HCT116 (cell line): ENCODE data around the gene ADGRB3.

ENCODE experiments used
- CEBPB ChIP-seq: IDR thresholded peaks from 2 replicates; pipeline ENCODE4 v1.6.1; 2012; ENCODE audit warnings: low read depth
- EZH2 ChIP-seq: fragments of 200-600 bp; sonication (generic); IDR thresholded peaks from 2 replicates; pipeline ENCODE4 v1.6.1; 2017; ENCODE audit warnings: antibody characterized with exemption, mixed run types
- EZH2phosphoT487 ChIP-seq: fragments of 200-600 bp; IDR thresholded peaks from 2 replicates; pipeline ENCODE4 v1.6.1; 2018; ENCODE audit warnings: antibody characterized with exemption, borderline replicate concordance
- FOSL1 ChIP-seq: IDR thresholded peaks from 2 replicates; pipeline ENCODE4 v1.6.1; 2012; ENCODE audit warnings: low read depth
- MAX ChIP-seq: IDR thresholded peaks from 2 replicates; pipeline ENCODE4 v1.6.1; 2012
- POLR2A ChIP-seq: IDR thresholded peaks from 2 replicates; pipeline ENCODE4 v1.7.0; 2011; ENCODE audit warnings: borderline replicate concordance; ENCODE audit not compliant: insufficient read depth, insufficient read length; ENCODE audit errors: extremely low read depth
- POLR2AphosphoS5 ChIP-seq: IDR thresholded peaks from 2 replicates; pipeline ENCODE4 v1.6.1; 2011; ENCODE audit warnings: mild to moderate bottlenecking, low read depth, low read length, moderate library complexity
- REST ChIP-seq: IDR thresholded peaks from 2 replicates; pipeline ENCODE4 v1.6.1; 2012; ENCODE audit warnings: low read depth
- SIN3A ChIP-seq: IDR thresholded peaks from 2 replicates; pipeline ENCODE4 v1.6.1; 2012; ENCODE audit warnings: low read depth
- SP1 ChIP-seq: IDR thresholded peaks from 2 replicates; pipeline ENCODE4 v1.6.1; 2012; ENCODE audit warnings: low read depth
- TF ChIP-seq, protein P1 (sequence below), 3 experiments: fragments of 200-600 bp in 1 of 3; sonication (generic) in 1 of 3; IDR thresholded peaks in 2 of 3; conservative IDR thresholded peaks in 1 of 3; 2 replicates each; pipeline ENCODE4 v1.5.1; 2012 to 2017; ENCODE audit warnings: low read depth in 2 of 3, low read length in 2 of 3, antibody characterized with exemption in 1 of 3, borderline replicate concordance in 1 of 3, control low read depth in 1 of 3, mild to moderate bottlenecking in 1 of 3, mixed read lengths in 1 of 3, mixed run types in 1 of 3, moderate library complexity in 1 of 3; ENCODE audit not compliant: insufficient read depth in 1 of 3
- TF ChIP-seq, protein P2 (sequence below): IDR thresholded peaks from 2 replicates; pipeline ENCODE4 v1.6.1; 2012

DNA sequence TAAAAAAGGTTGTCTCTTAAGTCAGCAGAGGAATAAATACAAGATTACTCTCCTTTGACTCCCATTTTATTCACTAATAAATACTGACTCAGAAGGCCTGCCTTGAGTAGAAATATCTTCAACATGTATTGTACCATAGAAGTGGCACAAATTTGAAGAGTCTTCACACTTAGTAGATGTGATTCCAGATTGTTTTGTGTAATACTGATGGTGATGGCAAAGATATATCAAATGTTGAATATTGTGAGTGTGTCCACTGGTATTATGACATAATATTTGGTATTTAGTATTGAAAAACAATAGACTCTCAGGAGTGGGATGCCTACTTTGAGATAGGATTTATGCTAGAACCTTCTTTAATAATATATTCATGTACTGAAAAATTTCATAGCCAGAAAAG, 7.0 kb downstream of the ADGRB3 start:
- TF ChIP-seq POLR2A: no peak
- no peak for TF ChIP-seq SIN3A
- TF ChIP-seq, protein P1, sequence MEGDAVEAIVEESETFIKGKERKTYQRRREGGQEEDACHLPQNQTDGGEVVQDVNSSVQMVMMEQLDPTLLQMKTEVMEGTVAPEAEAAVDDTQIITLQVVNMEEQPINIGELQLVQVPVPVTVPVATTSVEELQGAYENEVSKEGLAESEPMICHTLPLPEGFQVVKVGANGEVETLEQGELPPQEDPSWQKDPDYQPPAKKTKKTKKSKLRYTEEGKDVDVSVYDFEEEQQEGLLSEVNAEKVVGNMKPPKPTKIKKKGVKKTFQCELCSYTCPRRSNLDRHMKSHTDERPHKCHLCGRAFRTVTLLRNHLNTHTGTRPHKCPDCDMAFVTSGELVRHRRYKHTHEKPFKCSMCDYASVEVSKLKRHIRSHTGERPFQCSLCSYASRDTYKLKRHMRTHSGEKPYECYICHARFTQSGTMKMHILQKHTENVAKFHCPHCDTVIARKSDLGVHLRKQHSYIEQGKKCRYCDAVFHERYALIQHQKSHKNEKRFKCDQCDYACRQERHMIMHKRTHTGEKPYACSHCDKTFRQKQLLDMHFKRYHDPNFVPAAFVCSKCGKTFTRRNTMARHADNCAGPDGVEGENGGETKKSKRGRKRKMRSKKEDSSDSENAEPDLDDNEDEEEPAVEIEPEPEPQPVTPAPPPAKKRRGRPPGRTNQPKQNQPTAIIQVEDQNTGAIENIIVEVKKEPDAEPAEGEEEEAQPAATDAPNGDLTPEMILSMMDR (IDR thresholded peaks at IDR 0.05 in 2 of 3, conservative IDR thresholded peaks at IDR 0.05 in 1 of 3; ENCODE audit: borderline replicate concordance in 1 of 3, insufficient read depth in 1 of 3, low read depth in 2 of 3, low read length in 2 of 3): no peak
- no peak for TF ChIP-seq REST
- no peak for TF ChIP-seq MAX
- no peak for TF ChIP-seq CEBPB
- TF ChIP-seq, protein P2, sequence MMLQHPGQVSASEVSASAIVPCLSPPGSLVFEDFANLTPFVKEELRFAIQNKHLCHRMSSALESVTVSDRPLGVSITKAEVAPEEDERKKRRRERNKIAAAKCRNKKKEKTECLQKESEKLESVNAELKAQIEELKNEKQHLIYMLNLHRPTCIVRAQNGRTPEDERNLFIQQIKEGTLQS: no peak
- TF ChIP-seq FOSL1: no peak
- no peak for TF ChIP-seq POLR2AphosphoS5
- no peak for TF ChIP-seq EZH2
- no peak for TF ChIP-seq EZH2phosphoT487
- no peak for TF ChIP-seq SP1
